GM12873 (cell line): ENCODE results near the gene PCGF5.

Source experiments
- CTCF ChIP-seq: IDR thresholded peaks from 2 replicates; pipeline ENCODE4 v1.5.1; 2012; ENCODE audit warnings: low read depth, mild to moderate bottlenecking, moderate library complexity, low read length, control low read depth; ENCODE audit not compliant: insufficient read depth; ENCODE audit errors: missing control alignments

PCGF5 gene

DNA sequence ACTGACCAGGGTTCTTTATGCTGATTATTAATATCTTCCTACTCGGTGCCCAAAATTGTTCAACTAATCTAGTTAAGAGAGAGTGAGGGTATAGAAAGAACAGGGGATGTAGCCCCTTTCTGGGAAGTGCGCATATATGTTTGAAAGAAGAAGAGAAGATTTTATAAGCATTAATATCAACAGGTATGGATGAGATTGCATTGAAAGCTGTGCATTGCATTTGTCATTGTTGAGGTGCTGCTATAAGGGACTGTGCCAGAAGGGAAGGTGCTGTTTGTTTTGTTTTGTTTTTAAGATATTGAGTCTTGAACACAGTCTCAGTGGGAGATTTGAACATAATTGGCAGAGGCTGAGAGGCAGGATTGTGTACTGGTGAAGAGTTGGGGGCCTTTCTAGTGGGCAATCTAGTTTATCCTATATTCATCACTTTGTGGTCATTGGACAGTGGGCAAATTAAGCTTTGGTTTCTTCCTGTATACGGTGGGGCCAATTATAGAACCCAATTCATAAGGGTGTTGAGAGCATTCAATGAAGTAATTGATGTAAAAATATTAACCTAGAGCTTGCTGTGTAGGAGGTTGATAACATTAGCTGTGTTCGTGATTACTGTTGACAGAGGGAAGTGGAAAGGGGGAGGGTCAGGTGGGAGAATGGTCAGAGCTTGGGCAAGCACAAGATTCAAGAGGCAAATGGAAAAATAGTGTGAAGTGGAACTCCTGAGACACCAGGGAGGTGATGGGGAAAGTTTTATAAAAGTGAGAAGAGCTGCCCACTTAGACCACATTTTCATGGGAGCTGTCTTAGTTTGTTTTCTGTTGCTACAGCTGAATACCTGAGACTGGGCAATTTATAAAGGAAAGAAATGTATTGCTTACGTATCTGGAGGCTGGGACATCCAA is 19.9 kb upstream of the PCGF5 start:
- TF ChIP-seq CTCF = no peak

- TF ChIP-seq CTCF = no peak
Measured at GRCh38 chr10:91201213-91201996, 19.1 kb upstream of the PCGF5 start.

- peak; percentile 46 for TF ChIP-seq CTCF
Measured at GRCh38 chr10:91206427-91206826, 14.0 kb upstream of the PCGF5 start.

- no peak for TF ChIP-seq CTCF
Measured at GRCh38 chr10:91206837-91207474, 13.5 kb upstream of the PCGF5 start.

GRCh38 chr10:91208642-91209041 is 11.8 kb upstream of the PCGF5 start:
- no peak for TF ChIP-seq CTCF

DNA sequence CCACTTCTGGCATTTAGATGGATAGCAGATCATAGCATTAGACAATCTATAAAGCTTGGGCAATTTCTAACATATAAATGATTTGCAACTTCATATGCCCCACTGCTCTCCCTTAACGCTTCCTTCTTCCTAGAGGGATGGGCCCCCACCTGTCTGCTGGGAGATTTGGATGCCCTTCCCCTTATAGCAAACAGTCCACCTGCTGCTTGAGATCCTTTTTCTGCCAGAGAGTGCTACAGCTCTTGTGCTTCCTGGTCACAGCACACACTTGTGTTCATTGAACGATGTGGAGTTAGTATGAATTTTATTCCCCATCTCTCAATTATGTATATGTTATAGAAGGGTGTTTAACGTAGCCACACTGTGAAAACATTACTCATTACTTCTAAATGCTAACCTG is 10.4 kb upstream of the PCGF5 start:
- TF ChIP-seq CTCF = no peak

DNA sequence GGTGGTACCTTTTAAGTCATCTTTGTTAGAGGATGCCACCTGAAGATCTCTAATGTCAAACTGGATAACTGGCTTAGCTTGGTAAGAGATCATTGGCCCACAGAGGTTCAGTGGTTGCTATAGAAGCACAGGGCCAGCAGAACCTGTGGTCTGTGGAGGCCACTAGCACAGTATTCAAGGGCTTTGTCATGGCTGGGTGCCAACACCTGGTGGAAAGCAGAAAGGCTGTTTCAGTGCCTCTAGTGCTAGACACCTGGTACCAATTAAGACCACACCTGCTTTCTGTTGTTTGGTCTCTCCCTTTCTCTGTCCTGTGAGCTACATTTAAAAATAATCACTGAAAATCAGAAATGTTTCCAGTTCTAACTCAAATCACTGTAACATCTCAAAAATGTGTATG is 10.0 kb upstream of the PCGF5 start:
- no peak for TF ChIP-seq CTCF
